ENCODE data around the gene ITPRID2.

DNA sequence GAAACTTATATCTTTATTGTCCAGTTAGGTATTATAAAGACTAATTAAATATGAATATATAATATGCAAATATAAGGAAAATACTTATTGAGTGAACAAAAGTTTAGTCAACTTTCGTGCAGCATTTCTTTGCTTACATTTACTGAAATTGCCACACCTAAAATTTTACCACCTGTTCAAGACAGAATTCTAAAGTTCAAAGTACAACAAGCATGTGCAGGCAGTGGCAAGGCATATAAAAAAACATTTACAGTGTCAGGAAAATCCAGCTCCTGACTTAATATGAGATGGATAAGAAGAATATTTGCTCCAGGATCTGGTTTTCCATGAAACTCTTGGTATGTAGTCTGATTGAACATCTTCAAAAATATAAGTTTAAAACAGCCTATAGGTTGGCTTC, 4.8 kb downstream of the ITPRID2 start:
- TF ChIP-seq, protein P1, sequence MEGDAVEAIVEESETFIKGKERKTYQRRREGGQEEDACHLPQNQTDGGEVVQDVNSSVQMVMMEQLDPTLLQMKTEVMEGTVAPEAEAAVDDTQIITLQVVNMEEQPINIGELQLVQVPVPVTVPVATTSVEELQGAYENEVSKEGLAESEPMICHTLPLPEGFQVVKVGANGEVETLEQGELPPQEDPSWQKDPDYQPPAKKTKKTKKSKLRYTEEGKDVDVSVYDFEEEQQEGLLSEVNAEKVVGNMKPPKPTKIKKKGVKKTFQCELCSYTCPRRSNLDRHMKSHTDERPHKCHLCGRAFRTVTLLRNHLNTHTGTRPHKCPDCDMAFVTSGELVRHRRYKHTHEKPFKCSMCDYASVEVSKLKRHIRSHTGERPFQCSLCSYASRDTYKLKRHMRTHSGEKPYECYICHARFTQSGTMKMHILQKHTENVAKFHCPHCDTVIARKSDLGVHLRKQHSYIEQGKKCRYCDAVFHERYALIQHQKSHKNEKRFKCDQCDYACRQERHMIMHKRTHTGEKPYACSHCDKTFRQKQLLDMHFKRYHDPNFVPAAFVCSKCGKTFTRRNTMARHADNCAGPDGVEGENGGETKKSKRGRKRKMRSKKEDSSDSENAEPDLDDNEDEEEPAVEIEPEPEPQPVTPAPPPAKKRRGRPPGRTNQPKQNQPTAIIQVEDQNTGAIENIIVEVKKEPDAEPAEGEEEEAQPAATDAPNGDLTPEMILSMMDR (IDR thresholded peaks at IDR 0.05): no peak
- TF ChIP-seq EZH2 (IDR thresholded peaks at IDR 0.05; ENCODE audit: borderline replicate concordance, insufficient read depth, low read depth, low read length, poor library complexity, severe bottlenecking): no peak
